ENCODE measurements around the gene MORN1.

MORN1 gene

GRCh38 chr1:2404142-2404889 lies 13.0 kb upstream of the MORN1 start:
- no peak for DNase-seq

DNA sequence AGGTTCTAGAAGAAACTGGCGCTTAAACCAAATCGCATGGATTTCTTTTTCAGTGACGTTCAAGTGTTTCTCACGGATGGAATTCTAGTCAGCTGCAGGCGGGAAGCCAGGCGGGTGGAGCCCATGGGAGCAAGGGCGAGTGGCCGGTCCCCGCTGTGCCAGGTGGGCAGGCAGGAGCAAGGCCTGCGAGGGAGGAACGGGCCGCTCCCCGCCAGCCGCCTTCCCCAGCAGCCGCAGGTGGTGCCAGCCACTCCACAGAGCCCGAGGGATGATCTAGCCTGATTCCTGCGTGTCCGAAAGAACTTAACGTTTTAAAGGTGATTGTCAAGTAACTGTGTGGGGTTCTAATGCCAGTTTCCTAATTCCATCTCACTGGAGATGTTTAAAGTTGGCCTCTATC lies 11.9 kb upstream of the MORN1 start:
- DNase-seq, result no peak

- no peak for DNase-seq
These were observed 11.1 kb upstream of the MORN1 start for GRCh38 chr1:2402420-2402819.

- no peak for DNase-seq
These were observed 9.7 kb upstream of the MORN1 start for GRCh38 chr1:2400950-2401649.

GRCh38 chr1:2400576-2400909 lies 9.2 kb upstream of the MORN1 start:
- no peak for DNase-seq

DNA sequence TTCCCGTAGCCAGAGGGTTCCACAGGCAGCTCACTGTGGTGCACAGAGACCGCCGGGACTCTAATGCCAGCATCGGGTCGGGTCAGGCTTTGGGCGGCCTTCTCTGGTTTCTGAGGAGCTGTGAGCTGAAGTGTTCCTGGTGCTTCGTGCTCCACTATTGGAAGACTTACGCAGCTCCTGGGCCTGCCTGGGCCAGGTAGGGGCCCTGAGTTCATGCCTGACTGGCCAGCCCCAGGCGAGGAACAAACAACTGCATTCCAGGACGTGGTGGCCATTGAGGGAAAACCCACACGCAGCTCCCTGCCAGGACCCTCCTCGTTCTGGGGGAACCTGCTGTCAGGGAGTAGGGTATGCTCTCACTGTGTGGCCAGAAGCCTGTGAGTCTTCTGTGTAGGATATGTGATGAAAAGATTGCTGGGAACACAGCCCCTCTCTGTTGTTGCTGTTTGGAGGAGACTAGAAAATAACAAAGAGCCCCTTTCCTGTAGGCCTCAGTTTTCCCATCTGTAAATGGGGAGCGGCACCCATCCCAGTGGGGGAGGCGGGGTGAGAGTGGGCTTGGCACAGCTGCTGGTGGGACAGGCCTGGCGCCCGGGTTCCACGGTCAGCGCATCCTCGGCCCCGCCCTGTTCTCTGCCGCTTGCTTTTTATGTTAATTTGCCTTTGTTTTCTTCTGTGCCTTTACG lies 8.7 kb upstream of the MORN1 start:
- DNase-seq, result no peak

DNA sequence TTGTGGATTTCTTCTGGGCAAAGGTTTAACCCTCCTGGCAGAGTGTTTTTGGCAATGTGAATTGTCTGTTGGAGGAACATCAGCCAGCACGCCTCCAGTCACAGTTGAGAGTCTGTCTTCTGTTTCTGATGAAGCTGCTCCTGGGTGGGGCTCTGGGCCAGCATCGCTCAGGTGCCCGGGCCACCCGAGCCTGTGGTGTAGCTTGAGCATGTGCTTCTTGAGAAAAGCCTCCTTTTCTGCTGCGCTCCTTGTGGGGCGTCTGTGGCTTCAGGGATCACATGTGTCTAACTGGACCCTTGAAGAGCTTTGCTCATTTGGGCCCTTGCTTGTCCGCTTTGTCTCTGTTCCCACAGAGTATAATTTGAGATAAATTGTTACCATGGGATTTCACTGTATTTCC lies 7.5 kb upstream of the MORN1 start:
- DNase-seq, result no peak

DNA sequence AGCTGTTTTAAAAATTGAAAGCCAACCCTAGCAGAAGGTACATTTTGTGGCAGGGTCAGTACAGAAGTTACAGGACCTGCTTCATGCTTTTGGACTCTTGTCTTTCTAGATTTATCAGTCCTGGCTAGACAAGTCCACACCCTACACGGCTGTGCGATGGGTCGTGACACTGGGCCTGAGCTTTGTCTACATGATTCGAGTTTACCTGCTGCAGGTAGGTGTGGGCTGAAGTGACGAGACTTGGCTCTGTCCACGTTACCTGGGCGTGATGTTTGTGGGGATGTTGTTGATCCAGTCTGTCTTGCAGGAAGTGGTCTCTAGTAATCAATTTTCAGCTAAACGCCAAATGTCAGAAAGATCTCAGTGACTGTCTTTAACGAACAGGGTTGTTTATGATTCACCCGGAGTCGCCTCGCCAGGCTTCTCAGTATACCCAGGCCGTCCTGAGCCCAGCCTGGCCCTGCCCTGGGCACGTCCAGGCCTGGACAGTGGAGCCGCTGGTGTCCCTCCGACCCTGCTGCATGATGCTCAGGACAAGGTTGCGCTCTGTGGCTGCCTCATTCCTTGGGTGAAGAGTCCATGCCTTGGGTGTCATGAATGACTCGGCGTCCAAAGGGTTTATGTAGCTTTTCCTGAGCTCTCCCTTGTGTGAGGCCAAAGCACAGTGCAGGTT lies 5.8 kb upstream of the MORN1 start:
- DNase-seq, result no peak

DNA sequence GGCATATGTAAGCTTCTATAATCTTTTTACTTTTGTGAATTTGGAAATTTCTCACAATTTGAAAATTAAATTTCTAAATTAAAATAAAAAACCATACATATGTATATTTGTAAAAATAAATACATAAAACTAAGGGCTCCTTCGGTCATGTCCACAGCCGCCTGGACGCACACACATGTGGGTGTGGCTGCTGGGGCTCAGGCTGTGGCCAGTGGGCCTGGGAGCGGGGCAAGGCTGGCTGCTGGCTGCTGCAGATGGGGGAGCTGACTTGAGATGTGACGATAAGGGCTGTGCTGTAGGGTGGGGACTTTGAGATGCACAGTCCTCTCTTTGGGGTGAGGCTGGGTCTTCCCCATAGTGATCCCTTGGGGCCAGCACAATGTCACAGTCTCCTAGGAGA lies 5.1 kb upstream of the MORN1 start:
- no peak for DNase-seq

DNA sequence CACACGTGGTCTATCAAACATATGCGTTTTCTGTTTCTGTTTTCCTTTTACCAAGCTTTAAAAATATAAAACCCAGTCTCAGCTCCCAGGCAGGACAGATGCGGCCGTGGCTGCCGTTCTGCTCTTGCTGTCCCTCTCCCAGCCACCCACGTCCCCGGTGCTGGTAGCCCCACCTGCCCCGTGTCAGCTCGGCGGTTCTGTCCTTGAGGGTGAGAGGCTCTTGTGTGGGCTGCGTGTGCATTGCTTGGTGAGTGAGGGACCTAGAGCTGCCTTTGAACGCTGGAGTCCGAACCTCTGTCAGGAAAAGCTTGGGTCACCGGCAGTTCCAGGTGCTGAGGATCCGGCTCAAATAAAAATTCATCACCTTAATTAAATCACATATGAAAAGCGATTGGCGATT lies 4.7 kb upstream of the MORN1 start:
- DNase-seq, result no peak

- no peak for DNase-seq
These were observed 3.9 kb upstream of the MORN1 start for GRCh38 chr1:2395245-2395644.

DNA sequence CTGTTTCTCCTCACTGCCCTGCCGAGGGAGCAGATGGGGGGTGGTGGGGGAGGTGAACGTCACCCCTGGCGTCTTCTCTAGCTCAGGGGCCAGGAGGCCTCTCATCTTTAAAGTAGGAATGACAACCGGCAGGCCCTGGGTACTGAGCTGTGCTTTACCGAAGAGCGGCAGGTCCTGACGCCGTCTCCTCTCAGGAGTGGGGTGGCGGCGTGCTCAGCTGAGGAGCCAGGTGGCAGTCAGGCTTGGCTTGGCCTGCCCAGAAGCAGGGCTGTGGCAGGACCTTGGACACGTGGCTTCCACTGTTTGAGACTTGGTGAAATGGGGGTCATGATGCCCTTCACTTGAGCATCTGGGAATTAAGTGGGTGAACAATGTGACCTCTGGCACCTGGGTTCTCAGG lies 3.4 kb upstream of the MORN1 start:
- no peak for DNase-seq

DNA sequence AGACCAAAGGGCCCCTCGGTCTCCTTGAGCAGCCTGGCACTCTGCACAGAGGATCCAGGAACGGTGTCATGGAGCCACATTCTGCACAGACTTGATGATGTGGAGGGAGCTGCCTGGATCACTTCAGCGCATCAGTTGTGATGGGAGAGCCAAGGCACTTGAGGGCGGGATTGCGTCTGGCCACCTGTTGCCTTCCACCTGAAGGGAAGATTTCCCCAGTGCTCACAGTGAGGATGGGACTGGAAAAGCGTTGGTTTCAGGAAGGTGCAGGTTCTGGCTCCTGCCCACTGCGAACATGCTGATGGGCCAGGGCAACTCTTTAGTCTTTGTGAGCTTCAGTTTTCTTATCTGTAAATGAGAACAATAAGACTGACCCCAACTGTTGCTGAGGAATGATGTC lies 2.9 kb upstream of the MORN1 start:
- no peak for DNase-seq

DNA sequence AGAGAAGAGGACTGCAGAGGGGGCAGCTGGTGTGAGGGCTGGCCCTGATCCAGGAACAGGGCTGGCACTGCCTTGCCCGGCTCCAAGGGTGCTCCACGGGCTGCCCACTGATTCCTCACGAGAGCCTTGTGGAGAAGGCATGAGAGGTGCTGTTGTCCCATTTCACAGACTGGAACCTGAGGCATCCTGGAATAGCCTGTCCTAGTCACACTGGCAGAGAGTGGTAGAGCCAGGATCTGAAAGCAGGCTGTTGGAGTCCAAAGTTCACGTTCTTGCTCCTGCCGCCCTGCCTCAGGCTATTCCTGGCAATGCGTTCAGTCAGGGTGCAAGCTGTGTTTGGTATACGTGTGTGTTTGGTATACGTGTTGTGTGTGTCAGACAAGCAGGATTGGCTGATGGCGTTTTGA lies 2.1 kb upstream of the MORN1 start:
- no peak for DNase-seq

- DNase-seq, result no peak
These were observed 1.3 kb upstream of the MORN1 start for GRCh38 chr1:2392686-2393085.

GRCh38 chr1:2391931-2392509 lies 666 bp upstream of the MORN1 start:
- DNase-seq, result no peak

- no peak for DNase-seq
These were observed 1.7 kb downstream of the MORN1 start for GRCh38 chr1:2389644-2390043.

GRCh38 chr1:2388004-2388913 lies 3.1 kb downstream of the MORN1 start:
- DNase-seq, result no peak

DNA sequence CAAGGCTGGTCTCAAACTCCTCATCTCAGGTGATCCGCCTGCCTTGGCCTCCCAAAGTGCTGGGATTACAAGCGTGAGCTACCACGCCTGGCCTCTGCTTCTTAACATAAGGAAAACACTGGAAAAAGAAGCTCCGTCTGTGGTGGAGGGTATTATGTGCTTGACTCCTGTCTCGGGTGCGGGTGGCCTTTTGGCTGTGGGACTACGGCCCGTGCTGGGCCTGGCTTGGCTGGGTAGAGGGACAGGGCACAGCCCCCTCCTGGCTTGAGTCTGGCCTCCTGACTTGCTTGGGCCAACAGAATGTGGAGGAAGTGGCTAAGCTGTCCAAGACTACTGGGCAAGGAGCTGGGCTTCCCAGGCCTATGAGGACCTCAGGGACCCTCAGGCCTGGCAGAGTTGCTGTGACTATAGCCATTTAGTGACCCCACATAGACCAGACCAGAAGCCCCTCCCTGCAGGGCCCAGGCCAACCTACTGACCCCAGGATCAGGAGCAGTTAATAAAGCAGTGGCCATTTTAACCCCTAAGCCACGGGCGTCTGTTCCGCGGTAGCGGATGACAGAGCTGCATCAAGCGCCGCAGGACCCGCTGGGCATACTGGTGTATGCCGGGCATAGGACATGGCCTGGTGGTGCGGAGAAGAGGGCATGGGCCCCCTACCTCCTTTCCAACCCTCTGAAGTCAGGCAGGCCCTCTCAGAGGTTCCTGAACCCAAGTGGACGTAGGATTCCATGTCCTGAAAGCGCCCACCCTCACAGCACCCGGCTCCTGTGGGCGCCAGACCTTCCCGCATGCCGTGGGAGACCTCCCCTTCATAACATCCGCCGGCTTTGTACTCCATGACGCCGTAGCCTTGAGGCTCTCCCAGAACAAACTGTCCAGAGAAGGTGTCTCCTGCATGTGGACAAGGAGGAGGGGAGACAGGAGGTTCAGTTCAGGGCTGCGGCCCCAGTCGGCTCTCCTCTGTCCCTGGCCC lies 4.4 kb downstream of the MORN1 start:
- no peak for DNase-seq

GRCh38 chr1:2385606-2386280 lies 5.6 kb downstream of the MORN1 start:
- no peak for DNase-seq
